ENCODE data around the gene AUNIP. TPM values are rescaled to one million over a fixed set of nuclear protein-coding genes. Genes with fewer than 3 reads are reported as not detected.

Gene AUNIP
- total RNA-seq = 1 to 10 TPM in 1 of 7 donors, under 1 TPM in 3, not detected in 3; 0.28 to 1.3 (median 0.71) TPM
- under 1 TPM; 0.07 to 0.61 (median 0.38) TPM for polyA plus RNA-seq
- long read RNA-seq, donor 1 = 0 reads
- long read RNA-seq, donor 2, partial matches to known transcripts = 0 of 4 reads
- long read RNA-seq, donor 2, other reads (novel, unspliced or antisense) = 0 of 4 reads

GRCh38 chr1:25858906-25859789 lies at the start of gene AUNIP:
Gene AUNIP (minus strand): TSS chr1:25859457. CDS start chr1:25859357, 100 bp downstream.
- WGBS, 5 donors = 1 to 2% (median 1%) methylated on average over 57 to 77 of the region's 77 CpGs
- H3K4me1 ChIP-seq = peaks cover 12 to 43% (median 33%) of the 10 kb centered on the region in 6 donors
- no peaks in the 10 kb centered on the region for H3K27me3 ChIP-seq (replicated peaks in 1 of 7)
- peak within 1 kb of the TSS; percentile 2 to 67 (median 50) for H3K4me3 ChIP-seq
- TF ChIP-seq POLR2AphosphoS5 (IDR thresholded peaks at IDR 0.05) (peak; percentile 94 to 97 (median 96)), CTCF (IDR thresholded peaks at IDR 0.05 in 8 of 11, conservative IDR thresholded peaks at IDR 0.05 in 3 of 11) (peak in 2 of 11 experiments; percentile 26 to 37), POLR2A (IDR thresholded peaks at IDR 0.05) (peak in 1 of 3 donors; percentile 70)
- H3K36me3 ChIP-seq = peaks cover 0 to 20% (median 10%) of the 10 kb centered on the region in 6 donors
- peak; percentile 97 for DNase-seq
- intact Hi-C loops (cut with DNase I; ENCODE audit: low total_unique reads) = no loop called here
- peak within 1 kb of the TSS; percentile 32 to 91 (median 86) for H3K27ac ChIP-seq
- H3K9me3 ChIP-seq = no peaks in the 10 kb centered on the region

- intact Hi-C loops (cut with DNase I; ENCODE audit: low total_unique reads) = no loop called here
- DNase-seq = no peak
- peaks cover 10 to 31% (median 23%) of the 10 kb centered on the region in 6 donors for H3K4me1 ChIP-seq
- H3K9me3 ChIP-seq = no peaks in the 10 kb centered on the region
- 63 to 89% (median 74%) methylated on average over 10 of the region's 10 CpGs for WGBS, 5 donors
- H3K27me3 ChIP-seq (replicated peaks in 1 of 7) = peaks cover 0 to 5% (median 0%) of the 10 kb centered on the region in 7 donors
- no peak overlapping the region for H3K27ac ChIP-seq
- H3K36me3 ChIP-seq = no peaks in the 10 kb centered on the region
- TF ChIP-seq POLR2A (IDR thresholded peaks at IDR 0.05) = no peak
- TF ChIP-seq CTCF (IDR thresholded peaks at IDR 0.05 in 8 of 11, conservative IDR thresholded peaks at IDR 0.05 in 3 of 11) = no peak
- TF ChIP-seq POLR2AphosphoS5 (IDR thresholded peaks at IDR 0.05) = no peak
- no peak overlapping the region for H3K4me3 ChIP-seq
Measured at GRCh38 chr1:25909040-25909439, 49.8 kb upstream of the AUNIP start.

GRCh38 chr1:25908161-25908560 lies 48.9 kb upstream of the AUNIP start:
- H3K27me3 ChIP-seq (replicated peaks in 1 of 7) = peaks cover 0 to 5% (median 0%) of the 10 kb centered on the region in 7 donors
- 64 to 83% (median 73%) methylated on average over 1 of the region's 1 CpG for WGBS, 5 donors
- H3K27ac ChIP-seq = no peak overlapping the region
- intact Hi-C loops (cut with DNase I; ENCODE audit: low total_unique reads) = no loop called here
- no peaks in the 10 kb centered on the region for H3K9me3 ChIP-seq
- no peak overlapping the region for H3K4me3 ChIP-seq
- peaks cover 10 to 40% (median 24%) of the 10 kb centered on the region in 6 donors for H3K4me1 ChIP-seq
- TF ChIP-seq POLR2A (IDR thresholded peaks at IDR 0.05) (no peak), POLR2AphosphoS5 (IDR thresholded peaks at IDR 0.05) (no peak), CTCF (IDR thresholded peaks at IDR 0.05 in 8 of 11, conservative IDR thresholded peaks at IDR 0.05 in 3 of 11) (no peak)
- no peak for DNase-seq
- peaks cover 0 to 5% (median 0%) of the 10 kb centered on the region in 6 donors for H3K36me3 ChIP-seq

- intact Hi-C loops (cut with DNase I; ENCODE audit: low total_unique reads) = no loop called here
- H3K4me3 ChIP-seq = no peak overlapping the region
- TF ChIP-seq CTCF (IDR thresholded peaks at IDR 0.05 in 8 of 11, conservative IDR thresholded peaks at IDR 0.05 in 3 of 11) (no peak), POLR2AphosphoS5 (IDR thresholded peaks at IDR 0.05) (no peak), POLR2A (IDR thresholded peaks at IDR 0.05) (no peak)
- H3K9me3 ChIP-seq = no peaks in the 10 kb centered on the region
- 84 to 95% (median 93%) methylated on average over 6 of the region's 6 CpGs for WGBS, 5 donors
- DNase-seq = no peak
- peaks cover 0 to 10% (median 0%) of the 10 kb centered on the region in 6 donors for H3K36me3 ChIP-seq
- H3K4me1 ChIP-seq = peaks cover 10 to 43% (median 24%) of the 10 kb centered on the region in 6 donors
- no peak overlapping the region for H3K27ac ChIP-seq
- H3K27me3 ChIP-seq (replicated peaks in 1 of 7) = peaks cover 0 to 5% (median 0%) of the 10 kb centered on the region in 7 donors
Measured at GRCh38 chr1:25907601-25908000, 48.3 kb upstream of the AUNIP start.
